Neuron (in vitro differentiated cells): Measurements from ENCODE around the gene FST.

Source experiments
- H2AFZ ChIP-seq: one replicate; pipeline ENCODE4 v1.6.1; 2013; ENCODE audit warnings: low read depth, mild to moderate bottlenecking, inconsistent platforms, low read length, moderate library complexity
- H3K27me3 ChIP-seq: one replicate; pipeline ENCODE4 v1.6.1; 2013; ENCODE audit warnings: low read length; ENCODE audit not compliant: insufficient read depth
- H3K36me3 ChIP-seq: one replicate; pipeline ENCODE4 v1.6.1; 2013; ENCODE audit warnings: low read length; ENCODE audit not compliant: insufficient read depth
- H3K4me1 ChIP-seq: one replicate; pipeline ENCODE4 v1.6.1; 2013; ENCODE audit warnings: low read length; ENCODE audit not compliant: insufficient read depth
- H3K4me3 ChIP-seq: 2 replicates; pipeline ENCODE4 v1.5.1; 2013; ENCODE audit warnings: mild to moderate bottlenecking, low read length, moderate library complexity
- H3K9me3 ChIP-seq: one replicate; pipeline ENCODE4 v1.6.1; 2013; ENCODE audit warnings: low read length

The FST gene

DNA sequence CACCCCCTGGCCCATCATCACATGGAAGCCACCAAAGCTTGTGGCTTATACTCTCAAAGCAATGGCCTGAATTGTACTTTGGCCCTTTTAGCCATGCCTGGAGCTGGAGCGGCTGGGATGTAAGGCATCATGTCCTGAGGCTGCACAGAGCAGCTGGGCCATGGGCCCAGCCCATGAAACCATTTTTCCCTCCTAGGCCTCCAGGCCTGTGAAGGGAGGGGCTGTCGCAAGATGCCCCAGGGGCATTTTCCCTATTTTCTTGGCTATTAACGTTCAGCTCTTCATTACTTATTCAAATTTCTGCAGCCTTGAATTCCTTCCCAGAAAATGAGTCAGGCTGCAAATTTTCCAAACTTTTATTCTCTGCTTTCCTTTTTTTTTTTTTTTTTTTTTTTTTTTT is 27.7 kb downstream of the FST start:
- H3K9me3 ChIP-seq: no peaks in the 10 kb centered on the region
- H3K36me3 ChIP-seq: no peaks in the 10 kb centered on the region
- no peaks in the 10 kb centered on the region for H3K4me1 ChIP-seq
- H3K27me3 ChIP-seq: no peaks in the 10 kb centered on the region
- no peak overlapping the region for H2AFZ ChIP-seq
- no peak overlapping the region for H3K4me3 ChIP-seq

DNA sequence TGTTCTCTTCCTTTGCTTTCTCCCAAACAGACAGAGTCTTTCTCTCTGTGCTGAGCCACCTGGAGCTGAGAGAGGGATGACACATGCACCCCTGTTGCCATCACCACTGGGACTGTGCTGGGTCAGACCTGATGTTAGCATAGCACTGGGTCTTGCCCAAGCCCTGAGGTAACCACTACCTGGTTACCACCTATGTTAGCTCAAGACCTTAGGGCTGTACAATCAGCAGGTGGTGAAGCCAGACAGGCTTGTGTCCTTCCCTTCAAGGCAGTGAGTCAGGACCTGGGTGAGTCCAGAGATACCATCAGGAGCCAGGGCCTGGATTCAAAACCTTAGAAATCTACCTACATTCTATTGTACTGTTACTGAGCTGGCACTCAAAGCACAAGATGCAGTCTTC is 32.1 kb downstream of the FST start:
- Histone ChIP-seq H3K27me3 (no peaks in the 10 kb centered on the region), H3K4me1 (no peaks in the 10 kb centered on the region), H3K4me3 (no peak overlapping the region), H3K36me3 (no peaks in the 10 kb centered on the region), H2AFZ (no peak overlapping the region), H3K9me3 (no peaks in the 10 kb centered on the region)

GRCh38 chr5:53515988-53516387 is 35.6 kb downstream of the FST start:
- no peak overlapping the region for H3K4me3 ChIP-seq

DNA sequence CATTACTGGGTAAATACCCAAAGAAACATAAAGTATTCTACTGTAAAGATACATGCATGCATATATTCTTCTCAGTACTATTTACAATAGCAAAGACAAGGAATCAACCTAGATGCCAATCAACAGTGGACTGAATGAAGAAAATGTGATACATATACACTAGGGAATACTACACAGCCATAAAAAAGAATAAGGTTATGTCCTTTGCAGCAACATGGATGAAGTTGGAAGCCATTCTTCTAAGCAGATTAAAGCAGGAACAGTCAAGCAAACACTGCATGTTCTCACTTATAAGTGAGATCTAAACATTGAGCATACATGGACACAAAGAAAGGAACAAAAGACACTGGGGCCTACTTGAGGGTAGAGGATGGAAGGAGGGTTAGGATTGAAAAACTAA is 40.4 kb downstream of the FST start:
- Histone ChIP-seq H2AFZ (no peak overlapping the region), H3K4me1 (no peaks in the 10 kb centered on the region), H3K27me3 (no peaks in the 10 kb centered on the region), H3K4me3 (no peak overlapping the region), H3K36me3 (no peaks in the 10 kb centered on the region), H3K9me3 (peaks cover 2% of the 10 kb centered on the region)

More at GRCh38 chr5:53515988-53516387, 35.6 kb downstream of the FST start:
- Histone ChIP-seq H3K4me1 (no peaks in the 10 kb centered on the region), H3K27me3 (no peaks in the 10 kb centered on the region), H3K9me3 (no peaks in the 10 kb centered on the region), H3K36me3 (no peaks in the 10 kb centered on the region), H2AFZ (no peak overlapping the region)
